Measurements from ENCODE around the gene ANXA11. TPM values are rescaled to one million over a fixed set of nuclear protein-coding genes. Genes with fewer than 3 reads are reported as not detected.

Gene ANXA11
- total RNA-seq, 1 donor from 2014 or later, result 261 TPM

Other genes starting within 250 kb of the ANXA11 start
- 46.8 TPM for gene TMEM254, start 126.9 kb downstream of the ANXA11 start, total RNA-seq
- 5.0 TPM for gene PLAC9, start 72.8 kb downstream of the ANXA11 start, total RNA-seq
- 0.48 TPM for gene MAT1A, start 84.1 kb upstream of the ANXA11 start, total RNA-seq
- not detected for gene DYDC1, start 151.2 kb upstream of the ANXA11 start, total RNA-seq
- gene DYDC2, start 151.2 kb upstream of the ANXA11 start, total RNA-seq, result not detected
- gene PRXL2A, start 203.0 kb upstream of the ANXA11 start, total RNA-seq, result 209 TPM
- 94.6 TPM for gene TSPAN14, start 248.8 kb upstream of the ANXA11 start, total RNA-seq

Data from esophagus mucosa (tissue), 1 donor.